Right atrium auricular region (tissue), 2 donors: ENCODE results near the gene KCNB1. TPM values are rescaled to one million over a fixed set of nuclear protein-coding genes. Genes with fewer than 3 reads are reported as not detected.

ENCODE experiments used
- DNase-seq: peaks from one replicate; pipeline ENCODE4 v3.0.0-alpha.2; 2019; ENCODE audit warnings: low spot score
- H3K27ac ChIP-seq, 2 donors: fragments of 200-600 bp; sonication (generic); 1 replicate in 1 of 2; 2 replicates in 1 of 2; pipeline ENCODE4 v1.5.1; 2016 to 2019
- H3K27me3 ChIP-seq, 2 donors: fragments of 200-600 bp; sonication (generic); one replicate each; pipeline versions ENCODE4 v1.5.1 to v1.6.0; 2017 to 2019
- H3K36me3 ChIP-seq: fragments of 200-600 bp; sonication (generic); one replicate; pipeline ENCODE4 v1.5.1; 2016
- H3K4me1 ChIP-seq, 2 donors: fragments of 200-600 bp; sonication (generic); one replicate each; pipeline versions ENCODE4 v1.5.1 to v1.6.0; 2017 to 2019
- H3K4me3 ChIP-seq, 2 donors: fragments of 200-600 bp; sonication (generic); 1 replicate in 1 of 2; 2 replicates in 1 of 2; pipeline ENCODE4 v1.5.1; 2017 to 2019; ENCODE audit warnings: mild to moderate bottlenecking in 1 of 2, moderate library complexity in 1 of 2
- H3K9me3 ChIP-seq, 2 donors: fragments of 200-600 bp; sonication (generic); one replicate each; pipeline ENCODE4 v1.5.1; 2019
- CTCF ChIP-seq, 2 donors: fragments of 200-600 bp; sonication (generic); IDR thresholded peaks; one replicate each; pipeline ENCODE4 v1.5.1; 2019; ENCODE audit warnings: antibody characterized with exemption in 2 of 2
- total RNA-seq, 2 donors: library from RNA; depleted of rRNA; stranded (reverse); fragments of >200 nt; gene quantifications; one replicate each; pipeline ENCODE4 v1.1.0, GENCODE V29; 2016

Gene KCNB1
- total RNA-seq, 2 donors from 2014 or later: 1.4 to 2.7 TPM

- H3K27me3 ChIP-seq: no peaks in the 10 kb centered on the region
Observed at GRCh38 chr20:49391404-49392245, 90.8 kb downstream of the KCNB1 start.

GRCh38 chr20:49389854-49390253, 92.6 kb downstream of the KCNB1 start:
- H3K4me3 ChIP-seq: no peak overlapping the region
- H3K4me1 ChIP-seq: peaks cover 0 to 12% of the 10 kb centered on the region in 2 donors
- no peak for DNase-seq
- no peaks in the 10 kb centered on the region for H3K27me3 ChIP-seq
- no peak overlapping the region for H3K27ac ChIP-seq
- H3K36me3 ChIP-seq: no peaks in the 10 kb centered on the region
- H3K9me3 ChIP-seq: no peaks in the 10 kb centered on the region
- TF ChIP-seq CTCF (IDR thresholded peaks at IDR 0.05): no peak

More at GRCh38 chr20:49391404-49392245, 90.8 kb downstream of the KCNB1 start:
- H3K9me3 ChIP-seq: no peaks in the 10 kb centered on the region
- H3K36me3 ChIP-seq: no peaks in the 10 kb centered on the region
- no peak for DNase-seq
- TF ChIP-seq CTCF (IDR thresholded peaks at IDR 0.05): no peak
- H3K4me3 ChIP-seq: no peak overlapping the region
- H3K27ac ChIP-seq: peak overlapping the region; percentile 3 to 51
- H3K4me1 ChIP-seq: peaks cover 0 to 11% of the 10 kb centered on the region in 2 donors

DNA sequence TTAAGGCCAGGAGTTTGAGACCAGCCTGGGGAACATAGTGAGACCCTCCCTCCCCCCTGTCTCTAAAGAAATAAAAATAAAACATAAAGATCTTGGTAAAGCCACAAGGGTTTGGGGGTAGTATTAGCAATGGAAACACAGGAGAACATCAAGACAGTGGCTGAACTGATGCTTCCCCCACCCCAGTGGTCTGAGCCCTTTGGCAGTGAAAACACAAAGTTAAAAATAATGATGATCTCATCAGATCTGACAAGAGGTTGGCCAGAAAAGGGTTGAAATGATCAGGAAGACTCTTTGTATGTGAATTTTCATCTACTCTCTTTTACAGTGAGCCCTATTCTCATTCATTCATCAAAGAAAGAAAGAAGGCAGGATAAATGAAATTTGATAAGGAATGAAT, 93.7 kb downstream of the KCNB1 start:
- no peak for TF ChIP-seq CTCF (IDR thresholded peaks at IDR 0.05)
- Histone ChIP-seq H3K9me3 (no peaks in the 10 kb centered on the region), H3K27ac (no peak overlapping the region), H3K27me3 (no peaks in the 10 kb centered on the region), H3K4me1 (peaks cover 0 to 16% of the 10 kb centered on the region in 2 donors), H3K4me3 (no peak overlapping the region), H3K36me3 (no peaks in the 10 kb centered on the region)
- no peak for DNase-seq

- Histone ChIP-seq H3K4me3 (no peak overlapping the region), H3K27ac (no peak overlapping the region), H3K9me3 (no peaks in the 10 kb centered on the region), H3K36me3 (no peaks in the 10 kb centered on the region), H3K27me3 (no peaks in the 10 kb centered on the region), H3K4me1 (peaks cover 0 to 16% of the 10 kb centered on the region in 2 donors)
- TF ChIP-seq CTCF (IDR thresholded peaks at IDR 0.05): no peak
- no peak for DNase-seq
Observed at GRCh38 chr20:49387581-49387939, 94.9 kb downstream of the KCNB1 start.

DNA sequence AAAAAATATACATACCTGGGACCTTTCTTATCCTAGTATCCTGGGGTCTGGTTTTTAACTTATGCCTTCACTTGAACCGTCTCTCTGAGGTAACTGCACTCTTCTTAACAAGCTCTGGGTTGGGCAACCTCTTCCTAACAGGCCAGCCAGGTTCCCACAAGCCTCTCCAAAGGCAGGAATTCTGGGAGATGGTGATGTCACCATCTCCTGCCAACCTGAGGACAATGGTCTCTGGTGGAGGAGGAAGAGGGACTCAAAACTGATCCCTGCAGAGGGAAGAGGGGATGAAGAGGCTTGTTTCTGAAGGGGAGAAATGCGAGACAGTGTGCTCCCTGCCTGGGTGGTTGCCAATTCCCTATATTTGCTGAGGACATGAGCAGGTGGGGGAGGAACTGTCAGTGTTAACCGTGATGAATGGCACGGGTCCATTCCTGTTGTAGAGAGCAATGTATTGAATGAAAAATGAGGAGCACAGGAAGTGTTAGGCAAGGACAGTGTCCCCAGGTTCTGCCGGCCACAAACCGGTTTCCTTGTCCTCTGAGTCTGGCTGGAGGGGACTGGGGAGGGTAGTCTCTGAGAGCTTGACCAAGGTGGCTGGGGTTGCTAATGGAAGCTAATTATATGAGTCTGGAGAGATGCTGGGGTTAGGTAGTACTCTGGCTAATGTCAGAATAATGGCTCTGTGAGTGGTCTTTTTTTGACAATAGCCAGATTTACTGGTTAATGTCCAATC, 95.5 kb downstream of the KCNB1 start:
- Histone ChIP-seq H3K4me3 (no peak overlapping the region), H3K27me3 (no peaks in the 10 kb centered on the region), H3K4me1 (peaks cover 0 to 16% of the 10 kb centered on the region in 2 donors), H3K27ac (no peak overlapping the region), H3K9me3 (no peaks in the 10 kb centered on the region), H3K36me3 (no peaks in the 10 kb centered on the region)
- DNase-seq: no peak
- TF ChIP-seq CTCF (IDR thresholded peaks at IDR 0.05): no peak
